Retinal pigment epithelial cell (primary cell): ENCODE data around the gene ECEL1.
A peak's percentile ranks its signal among the peaks of the same experiment; 100 is the strongest.
"Not testable (repeated sequence)": the region's sequence is repeated elsewhere in the genome, so short reads cannot be mapped to it uniquely, and the experiment has no call there.

Experiments
- DNase-seq: peaks from one replicate; pipeline ENCODE4 v3.0.0-alpha.2; 2010; ENCODE audit warnings: low read depth
- H3K4me3 ChIP-seq: 2 replicates; pipeline ENCODE4 v1.5.1; 2011; ENCODE audit warnings: mild to moderate bottlenecking, low read length, control low read depth, moderate library complexity
- CTCF ChIP-seq: conservative IDR thresholded peaks from 2 replicates; pipeline ENCODE4 v1.5.1; 2011; ENCODE audit warnings: low read depth, low read length, control low read depth, inconsistent platforms

ECEL1 gene

GRCh38 chr2:232447091-232447620, 40.5 kb downstream of the ECEL1 start:
- DNase-seq, result no peak
- no peak for TF ChIP-seq CTCF
- no peak overlapping the region for H3K4me3 ChIP-seq

GRCh38 chr2:232446266-232446777, 41.3 kb downstream of the ECEL1 start:
- DNase-seq, result not testable (repeated sequence)

GRCh38 chr2:232445149-232445885, 42.3 kb downstream of the ECEL1 start:
- H3K4me3 ChIP-seq, DNase-seq: not testable (repeated sequence)

More at GRCh38 chr2:232446266-232446777, 41.3 kb downstream of the ECEL1 start:
- H3K4me3 ChIP-seq, result not testable (repeated sequence)

GRCh38 chr2:232444409-232445148, 43.1 kb downstream of the ECEL1 start:
- peak; percentile 84 for TF ChIP-seq CTCF
- no peak for DNase-seq
- no peak overlapping the region for H3K4me3 ChIP-seq

- not testable (repeated sequence) for H3K4me3 ChIP-seq, DNase-seq
Measured at GRCh38 chr2:232443669-232444408, 43.8 kb downstream of the ECEL1 start.

- not testable (repeated sequence) for H3K4me3 ChIP-seq, DNase-seq
Measured at GRCh38 chr2:232443047-232443446, 44.6 kb downstream of the ECEL1 start.

GRCh38 chr2:232442431-232442830, 45.2 kb downstream of the ECEL1 start:
- DNase-seq, H3K4me3 ChIP-seq: not testable (repeated sequence)

GRCh38 chr2:232441922-232442321, 45.7 kb downstream of the ECEL1 start:
- H3K4me3 ChIP-seq, DNase-seq: not testable (repeated sequence)

- H3K4me3 ChIP-seq, result no peak overlapping the region
- no peak for TF ChIP-seq CTCF
- DNase-seq, result no peak
Measured at GRCh38 chr2:232441147-232441651, 46.4 kb downstream of the ECEL1 start.
